GM20000 (cell line): Measurements from ENCODE around the gene ATG13.

Experiments
- DNase-seq: peaks from one replicate; pipeline ENCODE4 v3.0.0; 2012; ENCODE audit warnings: low spot score
- CTCF ChIP-seq: IDR thresholded peaks from 2 replicates; pipeline ENCODE4 v1.5.1; 2012; ENCODE audit warnings: mild to moderate bottlenecking, control low read depth; ENCODE audit errors: extremely low read depth, missing control alignments

ATG13 gene

GRCh38 chr11:46722566-46723358, 105.4 kb downstream of the ATG13 start:
- no peak for DNase-seq
- no peak for TF ChIP-seq CTCF

- no peak for TF ChIP-seq CTCF
These were observed 106.0 kb downstream of the ATG13 start for GRCh38 chr11:46723359-46723680.

GRCh38 chr11:46724088-46724487, 106.7 kb downstream of the ATG13 start:
- DNase-seq: no peak
- TF ChIP-seq CTCF: no peak

More at GRCh38 chr11:46723359-46723680, 106.0 kb downstream of the ATG13 start:
- no peak for DNase-seq
